ENCODE measurements around the gene BMP8B.

Gene BMP8B

DNA sequence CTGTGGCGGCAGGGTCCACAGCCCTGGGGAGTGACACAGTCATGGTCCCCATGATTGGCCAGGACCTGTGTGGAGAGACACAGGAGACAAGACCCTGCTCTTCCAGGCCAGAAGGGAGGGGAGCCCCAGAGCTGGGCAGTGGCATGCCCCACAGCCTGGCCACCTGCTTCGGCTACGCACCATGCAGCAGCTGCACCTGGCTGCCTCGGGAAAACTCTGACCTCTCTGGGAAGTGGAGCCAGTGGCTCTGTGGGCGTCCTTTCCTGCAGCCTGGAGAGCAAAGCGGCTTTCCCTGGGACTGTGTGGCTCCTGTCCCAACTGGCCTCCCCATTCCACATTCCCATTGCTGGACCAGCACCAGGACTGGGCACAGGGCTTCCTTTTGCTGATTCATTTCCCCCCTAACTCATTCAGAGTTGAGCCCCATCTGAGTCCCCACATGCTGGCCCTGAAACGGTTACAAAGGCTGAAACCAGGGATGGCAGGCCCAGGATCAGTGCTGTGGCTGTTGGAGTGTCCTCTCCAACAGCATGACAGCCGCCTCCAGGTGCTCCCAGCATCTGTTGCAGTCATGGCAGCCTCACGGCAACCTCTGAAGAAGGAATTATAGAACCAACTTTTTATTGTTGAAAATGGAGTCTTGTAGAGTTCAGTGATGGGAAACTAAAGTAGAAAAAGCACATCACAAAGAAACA lies 32.6 kb downstream of the BMP8B start (continued):
- TF ChIP-seq, protein P1, sequence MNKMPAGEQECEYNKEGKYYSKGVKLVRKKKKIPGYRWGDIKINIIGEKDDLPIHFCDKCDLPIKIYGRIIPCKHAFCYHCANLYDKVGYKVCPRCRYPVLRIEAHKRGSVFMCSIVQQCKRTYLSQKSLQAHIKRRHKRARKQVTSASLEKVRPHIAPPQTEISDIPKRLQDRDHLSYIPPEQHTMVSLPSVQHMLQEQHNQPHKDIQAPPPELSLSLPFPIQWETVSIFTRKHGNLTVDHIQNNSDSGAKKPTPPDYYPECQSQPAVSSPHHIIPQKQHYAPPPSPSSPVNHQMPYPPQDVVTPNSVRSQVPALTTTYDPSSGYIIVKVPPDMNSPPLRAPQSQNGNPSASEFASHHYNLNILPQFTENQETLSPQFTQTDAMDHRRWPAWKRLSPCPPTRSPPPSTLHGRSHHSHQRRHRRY (tag by site-specific recombination; IDR thresholded peaks at IDR 0.05) = no peak
- no peak for TF ChIP-seq ZBTB48 (tag by site-specific recombination; IDR thresholded peaks at IDR 0.05)

DNA sequence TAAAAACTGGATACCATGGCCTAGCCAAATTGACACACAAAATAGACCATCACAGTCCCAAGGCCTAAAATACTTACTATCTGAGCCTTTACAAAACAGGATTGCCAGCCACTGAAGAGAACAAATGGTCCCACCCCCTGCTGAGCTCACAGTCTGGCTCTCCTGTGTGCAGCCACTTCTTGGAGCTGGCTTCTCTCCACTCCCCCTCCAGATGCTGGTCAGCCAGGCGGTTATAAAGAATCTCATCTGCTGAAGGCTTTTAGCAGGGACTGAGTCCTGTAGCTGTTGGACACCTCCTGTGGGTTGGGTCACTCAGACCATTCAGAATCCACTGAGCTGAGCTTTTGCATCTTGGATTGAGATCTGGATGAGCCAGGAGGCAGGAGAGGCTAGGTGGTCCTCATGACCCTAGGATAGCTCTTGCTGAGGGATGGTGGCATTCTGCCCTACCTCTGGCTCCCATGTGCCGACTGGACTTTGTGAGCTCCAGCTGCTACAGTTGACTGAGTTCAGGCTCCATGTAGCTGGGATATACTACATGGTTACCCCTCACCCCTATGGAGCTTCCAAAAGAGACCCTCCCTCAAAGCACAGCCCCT lies 33.7 kb downstream of the BMP8B start:
- no peak overlapping the region for H3K27ac ChIP-seq (ENCODE audit: extremely low read depth, low read depth, low read length)
- H3K36me3 ChIP-seq (ENCODE audit: control insufficient read depth in 2 of 2, insufficient read depth in 1 of 2, low read length in 2 of 2) = peaks cover 27 to 99% of the 10 kb centered on the region in 2 experiments
- H3K9me3 ChIP-seq (ENCODE audit: control insufficient read depth, insufficient read depth, low read depth, low read length) = no peaks in the 10 kb centered on the region
- ChIA-PET POLR2A (no interaction called here), CTCF (no interaction called here)
- no peak for TF ChIP-seq BCL11A (tag by site-specific recombination; IDR thresholded peaks at IDR 0.05; ENCODE audit: low read depth)
- TF ChIP-seq, protein P2, sequence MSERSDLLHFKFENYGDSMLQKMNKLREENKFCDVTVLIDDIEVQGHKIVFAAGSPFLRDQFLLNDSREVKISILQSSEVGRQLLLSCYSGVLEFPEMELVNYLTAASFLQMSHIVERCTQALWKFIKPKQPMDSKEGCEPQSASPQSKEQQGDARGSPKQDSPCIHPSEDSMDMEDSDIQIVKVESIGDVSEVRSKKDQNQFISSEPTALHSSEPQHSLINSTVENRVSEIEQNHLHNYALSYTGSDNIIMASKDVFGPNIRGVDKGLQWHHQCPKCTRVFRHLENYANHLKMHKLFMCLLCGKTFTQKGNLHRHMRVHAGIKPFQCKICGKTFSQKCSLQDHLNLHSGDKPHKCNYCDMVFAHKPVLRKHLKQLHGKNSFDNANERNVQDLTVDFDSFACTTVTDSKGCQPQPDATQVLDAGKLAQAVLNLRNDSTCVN (tag by site-specific recombination; optimal IDR thresholded peaks at IDR 0.05) = no peak
- TF ChIP-seq SP2 (tag by site-specific recombination; IDR thresholded peaks at IDR 0.05) = no peak
- TF ChIP-seq ZNF621 (tag by site-specific recombination; IDR thresholded peaks at IDR 0.05) = no peak
- no peak for TF ChIP-seq ZBTB20 (tag by site-specific recombination; IDR thresholded peaks at IDR 0.05)
- TF ChIP-seq, protein P3, sequence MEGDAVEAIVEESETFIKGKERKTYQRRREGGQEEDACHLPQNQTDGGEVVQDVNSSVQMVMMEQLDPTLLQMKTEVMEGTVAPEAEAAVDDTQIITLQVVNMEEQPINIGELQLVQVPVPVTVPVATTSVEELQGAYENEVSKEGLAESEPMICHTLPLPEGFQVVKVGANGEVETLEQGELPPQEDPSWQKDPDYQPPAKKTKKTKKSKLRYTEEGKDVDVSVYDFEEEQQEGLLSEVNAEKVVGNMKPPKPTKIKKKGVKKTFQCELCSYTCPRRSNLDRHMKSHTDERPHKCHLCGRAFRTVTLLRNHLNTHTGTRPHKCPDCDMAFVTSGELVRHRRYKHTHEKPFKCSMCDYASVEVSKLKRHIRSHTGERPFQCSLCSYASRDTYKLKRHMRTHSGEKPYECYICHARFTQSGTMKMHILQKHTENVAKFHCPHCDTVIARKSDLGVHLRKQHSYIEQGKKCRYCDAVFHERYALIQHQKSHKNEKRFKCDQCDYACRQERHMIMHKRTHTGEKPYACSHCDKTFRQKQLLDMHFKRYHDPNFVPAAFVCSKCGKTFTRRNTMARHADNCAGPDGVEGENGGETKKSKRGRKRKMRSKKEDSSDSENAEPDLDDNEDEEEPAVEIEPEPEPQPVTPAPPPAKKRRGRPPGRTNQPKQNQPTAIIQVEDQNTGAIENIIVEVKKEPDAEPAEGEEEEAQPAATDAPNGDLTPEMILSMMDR (tag by site-specific recombination; IDR thresholded peaks at IDR 0.05) = no peak
- no peak for TF ChIP-seq REPIN1 (tag by site-specific recombination; IDR thresholded peaks at IDR 0.05; ENCODE audit: low read depth)
- peak; percentile 34; the same call in 1 of the 2 replicates for TF ChIP-seq GLIS1 (tag by site-specific recombination; IDR thresholded peaks at IDR 0.05)
- no peaks in the 10 kb centered on the region for H3K4me1 ChIP-seq (ENCODE audit: control insufficient read depth, insufficient read depth, low read length)
- H3K4me3 ChIP-seq (ENCODE audit: low read depth, low read length) = no peak overlapping the region

DNA sequence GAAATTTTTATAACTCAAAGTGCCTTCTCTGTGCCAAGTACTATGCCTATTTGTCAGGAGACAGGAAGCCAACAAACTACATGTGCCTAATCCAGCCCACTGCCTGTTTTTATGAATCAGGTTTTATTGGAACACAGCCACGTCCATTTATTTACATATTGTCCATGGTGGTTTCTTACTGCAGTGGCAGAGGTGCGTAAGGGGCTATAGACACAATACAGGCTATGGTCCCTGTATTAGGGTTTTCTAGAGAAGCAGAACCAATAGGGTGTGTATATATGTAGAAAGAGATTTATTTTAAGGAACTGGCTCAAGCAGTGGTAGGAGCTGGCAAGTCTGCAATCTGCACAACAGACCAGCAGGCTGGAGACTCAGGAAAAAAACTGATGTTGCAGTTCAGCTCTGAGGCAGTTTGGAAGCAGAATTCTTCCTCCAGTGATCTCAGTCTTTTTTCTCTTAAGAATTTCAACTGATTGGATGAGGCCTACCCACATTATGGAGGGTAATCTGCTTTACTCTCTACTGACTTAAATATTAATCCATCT lies 34.6 kb downstream of the BMP8B start:
- POLR2A ChIA-PET = no interaction called here

More for the DNA sequence above, 34.6 kb downstream of the BMP8B start:
- Histone ChIP-seq H3K27ac (ENCODE audit: extremely low read depth, low read depth, low read length) (no peak overlapping the region), H3K9me3 (ENCODE audit: control insufficient read depth, insufficient read depth, low read depth, low read length) (no peaks in the 10 kb centered on the region), H3K4me3 (ENCODE audit: low read depth, low read length) (no peak overlapping the region), H3K36me3 (ENCODE audit: control insufficient read depth in 2 of 2, insufficient read depth in 1 of 2, low read length in 2 of 2) (peaks cover 32 to 99% of the 10 kb centered on the region in 2 experiments), H3K4me1 (ENCODE audit: control insufficient read depth, insufficient read depth, low read length) (no peaks in the 10 kb centered on the region)
- CTCF ChIA-PET = no interaction called here
- TF ChIP-seq, protein P4, sequence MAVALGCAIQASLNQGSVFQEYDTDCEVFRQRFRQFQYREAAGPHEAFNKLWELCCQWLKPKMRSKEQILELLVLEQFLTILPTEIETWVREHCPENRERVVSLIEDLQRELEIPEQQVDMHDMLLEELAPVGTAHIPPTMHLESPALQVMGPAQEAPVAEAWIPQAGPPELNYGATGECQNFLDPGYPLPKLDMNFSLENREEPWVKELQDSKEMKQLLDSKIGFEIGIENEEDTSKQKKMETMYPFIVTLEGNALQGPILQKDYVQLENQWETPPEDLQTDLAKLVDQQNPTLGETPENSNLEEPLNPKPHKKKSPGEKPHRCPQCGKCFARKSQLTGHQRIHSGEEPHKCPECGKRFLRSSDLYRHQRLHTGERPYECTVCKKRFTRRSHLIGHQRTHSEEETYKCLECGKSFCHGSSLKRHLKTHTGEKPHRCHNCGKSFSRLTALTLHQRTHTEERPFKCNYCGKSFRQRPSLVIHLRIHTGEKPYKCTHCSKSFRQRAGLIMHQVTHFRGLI (tag by site-specific recombination; IDR thresholded peaks at IDR 0.05) = no peak
- TF ChIP-seq, protein P5, sequence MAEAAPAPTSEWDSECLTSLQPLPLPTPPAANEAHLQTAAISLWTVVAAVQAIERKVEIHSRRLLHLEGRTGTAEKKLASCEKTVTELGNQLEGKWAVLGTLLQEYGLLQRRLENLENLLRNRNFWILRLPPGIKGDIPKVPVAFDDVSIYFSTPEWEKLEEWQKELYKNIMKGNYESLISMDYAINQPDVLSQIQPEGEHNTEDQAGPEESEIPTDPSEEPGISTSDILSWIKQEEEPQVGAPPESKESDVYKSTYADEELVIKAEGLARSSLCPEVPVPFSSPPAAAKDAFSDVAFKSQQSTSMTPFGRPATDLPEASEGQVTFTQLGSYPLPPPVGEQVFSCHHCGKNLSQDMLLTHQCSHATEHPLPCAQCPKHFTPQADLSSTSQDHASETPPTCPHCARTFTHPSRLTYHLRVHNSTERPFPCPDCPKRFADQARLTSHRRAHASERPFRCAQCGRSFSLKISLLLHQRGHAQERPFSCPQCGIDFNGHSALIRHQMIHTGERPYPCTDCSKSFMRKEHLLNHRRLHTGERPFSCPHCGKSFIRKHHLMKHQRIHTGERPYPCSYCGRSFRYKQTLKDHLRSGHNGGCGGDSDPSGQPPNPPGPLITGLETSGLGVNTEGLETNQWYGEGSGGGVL (tag by site-specific recombination; IDR thresholded peaks at IDR 0.05) = no peak
- TF ChIP-seq BCL11B (tag by site-specific recombination; IDR thresholded peaks at IDR 0.05; ENCODE audit: low read depth) (no peak), RBAK (tag by site-specific recombination; IDR thresholded peaks at IDR 0.05) (no peak), ZBTB17 (tag by site-specific recombination; IDR thresholded peaks at IDR 0.05) (no peak)
- TF ChIP-seq, protein P6, sequence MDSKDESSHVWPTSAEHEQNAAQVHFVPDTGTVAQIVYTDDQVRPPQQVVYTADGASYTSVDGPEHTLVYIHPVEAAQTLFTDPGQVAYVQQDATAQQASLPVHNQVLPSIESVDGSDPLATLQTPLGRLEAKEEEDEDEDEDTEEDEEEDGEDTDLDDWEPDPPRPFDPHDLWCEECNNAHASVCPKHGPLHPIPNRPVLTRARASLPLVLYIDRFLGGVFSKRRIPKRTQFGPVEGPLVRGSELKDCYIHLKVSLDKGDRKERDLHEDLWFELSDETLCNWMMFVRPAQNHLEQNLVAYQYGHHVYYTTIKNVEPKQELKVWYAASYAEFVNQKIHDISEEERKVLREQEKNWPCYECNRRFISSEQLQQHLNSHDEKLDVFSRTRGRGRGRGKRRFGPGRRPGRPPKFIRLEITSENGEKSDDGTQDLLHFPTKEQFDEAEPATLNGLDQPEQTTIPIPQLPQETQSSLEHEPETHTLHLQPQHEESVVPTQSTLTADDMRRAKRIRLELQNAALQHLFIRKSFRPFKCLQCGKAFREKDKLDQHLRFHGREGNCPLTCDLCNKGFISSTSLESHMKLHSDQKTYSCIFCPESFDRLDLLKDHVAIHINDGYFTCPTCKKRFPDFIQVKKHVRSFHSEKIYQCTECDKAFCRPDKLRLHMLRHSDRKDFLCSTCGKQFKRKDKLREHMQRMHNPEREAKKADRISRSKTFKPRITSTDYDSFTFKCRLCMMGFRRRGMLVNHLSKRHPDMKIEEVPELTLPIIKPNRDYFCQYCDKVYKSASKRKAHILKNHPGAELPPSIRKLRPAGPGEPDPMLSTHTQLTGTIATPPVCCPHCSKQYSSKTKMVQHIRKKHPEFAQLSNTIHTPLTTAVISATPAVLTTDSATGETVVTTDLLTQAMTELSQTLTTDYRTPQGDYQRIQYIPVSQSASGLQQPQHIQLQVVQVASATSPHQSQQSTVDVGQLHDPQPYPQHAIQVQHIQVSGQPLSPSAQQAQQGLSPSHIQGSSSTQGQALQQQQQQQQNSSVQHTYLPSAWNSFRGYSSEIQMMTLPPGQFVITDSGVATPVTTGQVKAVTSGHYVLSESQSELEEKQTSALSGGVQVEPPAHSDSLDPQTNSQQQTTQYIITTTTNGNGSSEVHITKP (tag by site-specific recombination; IDR thresholded peaks at IDR 0.05) = no peak
- TF ChIP-seq, protein P7, sequence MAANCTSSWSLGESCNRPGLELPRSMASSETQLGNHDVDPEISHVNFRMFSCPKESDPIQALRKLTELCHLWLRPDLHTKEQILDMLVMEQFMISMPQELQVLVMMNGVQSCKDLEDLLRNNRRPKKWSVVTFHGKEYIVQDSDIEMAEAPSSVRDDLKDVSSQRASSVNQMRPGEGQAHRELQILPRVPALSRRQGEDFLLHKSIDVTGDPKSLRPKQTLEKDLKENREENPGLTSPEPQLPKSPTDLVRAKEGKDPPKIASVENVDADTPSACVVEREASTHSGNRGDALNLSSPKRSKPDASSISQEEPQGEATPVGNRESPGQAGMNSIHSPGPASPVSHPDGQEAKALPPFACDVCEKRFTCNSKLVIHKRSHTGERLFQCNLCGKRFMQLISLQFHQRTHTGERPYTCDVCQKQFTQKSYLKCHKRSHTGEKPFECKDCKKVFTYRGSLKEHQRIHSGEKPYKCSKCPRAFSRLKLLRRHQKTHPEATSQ (tag by site-specific recombination; IDR thresholded peaks at IDR 0.05) = no peak
